ENCODE results near the gene ARFRP1. TPM values are rescaled to one million over a fixed set of nuclear protein-coding genes. Genes with fewer than 3 reads are reported as not detected.
A peak's percentile ranks its signal among the peaks of the same experiment; 100 is the strongest.
"Not testable (repeated sequence)": the region's sequence is repeated elsewhere in the genome, so short reads cannot be mapped to it uniquely, and the experiment has no call there.

Gene ARFRP1
- total RNA-seq, 1 donor from 2014 or later: 55.7 TPM

DNA sequence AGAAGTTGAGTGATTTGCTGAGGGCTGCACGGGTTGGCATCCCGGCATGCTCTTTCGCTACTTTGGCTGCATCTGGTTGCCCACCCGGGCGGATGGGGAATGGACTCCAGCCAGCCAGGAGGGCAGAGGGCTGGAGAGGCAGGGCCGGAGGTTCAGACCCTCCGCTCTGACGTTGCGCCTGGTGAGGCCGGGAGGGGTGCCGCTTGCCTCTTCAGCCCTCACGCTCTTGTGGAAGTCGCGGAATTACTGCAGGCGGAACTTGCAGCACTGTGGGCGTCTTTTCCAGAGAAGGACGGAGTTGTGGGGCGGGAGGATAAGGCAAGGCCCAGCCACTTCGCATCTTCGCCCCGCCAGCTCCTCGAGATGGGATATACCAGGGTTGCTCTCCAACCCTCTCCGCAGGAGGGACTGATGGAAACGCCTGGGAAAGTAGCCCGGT is 49.0 kb downstream of the ARFRP1 start:
- DNase-seq (ENCODE audit: extremely low read depth, low read depth, low spot score): no peak

GRCh38 chr20:63657937-63658748 is 49.6 kb downstream of the ARFRP1 start, which contains the start of gene RTEL1:
RTEL1 (plus strand) TSS chr20:63658312; CDS start chr20:63659403, 1,091 bp downstream.
- DNase-seq (ENCODE audit: extremely low read depth, low read depth, low spot score): peak; percentile 44

DNA sequence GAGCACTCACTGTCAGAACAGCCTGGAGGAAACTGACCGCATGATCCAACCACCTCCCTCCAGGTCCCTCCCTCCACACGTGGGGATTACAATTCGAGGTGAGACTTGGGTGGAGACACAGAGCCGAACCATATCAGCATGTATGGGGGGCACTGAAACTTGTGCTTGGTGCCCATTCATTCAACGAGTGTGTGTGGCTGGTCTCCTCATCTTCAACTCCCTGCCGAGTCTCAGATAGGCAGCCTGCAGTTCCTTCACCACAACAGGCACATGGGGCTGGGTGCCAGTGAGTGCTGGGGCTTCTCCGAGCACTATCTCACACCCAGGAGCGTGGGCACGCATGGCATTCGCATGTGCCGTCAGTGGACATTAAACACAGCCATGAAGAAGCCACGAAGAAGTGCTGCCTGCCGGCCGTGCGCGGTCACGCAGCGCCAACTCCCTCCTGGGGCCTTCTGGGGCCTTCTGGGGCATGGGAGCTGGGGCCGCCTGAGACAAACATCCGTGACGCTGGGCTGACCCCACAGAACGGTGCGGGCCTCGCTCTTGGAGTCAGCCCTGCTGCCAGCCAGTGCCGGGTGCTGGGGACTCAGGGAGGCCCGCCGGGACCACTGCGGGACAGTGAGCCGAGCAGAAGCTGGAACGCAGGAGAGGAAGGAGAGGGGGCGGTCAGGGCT is 50.4 kb downstream of the ARFRP1 start:
- DNase-seq (ENCODE audit: extremely low read depth, low read depth, low spot score): no peak

DNA sequence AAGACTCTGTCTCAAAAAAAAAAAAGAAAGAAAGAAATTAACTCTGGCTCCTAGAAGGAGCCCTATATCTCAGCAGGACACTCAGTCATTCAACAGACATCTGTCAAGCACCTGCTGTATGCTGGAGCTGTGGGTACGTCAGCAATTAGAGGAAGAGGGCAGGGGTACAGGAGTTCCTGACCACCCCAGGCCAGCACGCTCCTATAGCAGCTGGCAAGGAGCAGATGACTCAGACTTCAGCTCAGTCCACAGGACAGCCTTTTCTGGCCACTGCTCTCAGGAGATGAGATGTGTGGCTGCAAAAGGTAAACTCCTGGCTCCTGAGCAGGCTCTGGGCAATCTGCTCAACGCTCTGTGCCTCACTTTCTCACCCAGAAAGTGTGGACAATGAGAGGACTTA is 51.3 kb downstream of the ARFRP1 start:
- DNase-seq (ENCODE audit: extremely low read depth, low read depth, low spot score): no peak

GRCh38 chr20:63655249-63655648 is 52.5 kb downstream of the ARFRP1 start:
- no peak for DNase-seq (ENCODE audit: extremely low read depth, low read depth, low spot score)

DNA sequence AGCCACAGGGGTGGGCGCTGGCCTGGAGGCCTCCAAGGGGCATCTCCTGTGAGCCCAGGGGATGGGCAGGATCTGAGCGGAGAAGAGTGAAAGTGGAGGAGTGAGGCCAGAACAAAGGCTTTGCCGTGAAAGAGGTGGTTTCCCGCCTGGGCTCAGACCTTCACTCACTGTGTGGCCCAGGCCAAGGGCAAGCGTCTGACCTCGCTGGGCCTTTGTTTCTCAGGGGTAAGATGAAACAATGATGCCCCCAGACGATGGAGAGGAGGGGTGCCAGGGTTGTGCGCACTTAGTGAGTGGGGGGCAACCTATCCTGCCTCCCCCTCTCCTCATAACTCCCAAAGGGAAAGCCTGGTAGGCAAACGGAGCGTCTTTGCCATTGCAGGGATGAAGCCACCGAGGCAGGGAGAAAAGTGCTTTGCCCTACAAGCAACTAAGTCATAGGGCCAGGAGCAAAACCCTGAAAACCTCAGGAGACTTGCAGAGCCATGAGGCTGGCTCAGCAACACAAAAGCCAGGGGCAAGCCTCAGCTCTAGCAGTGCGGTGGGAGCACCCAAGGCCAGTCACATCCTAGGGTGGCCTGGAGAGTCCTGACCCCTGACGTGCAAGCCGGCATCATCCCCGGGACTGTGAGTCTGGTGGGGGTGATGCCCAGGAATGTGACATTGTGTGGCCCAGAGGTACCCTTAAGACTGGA is 53.7 kb downstream of the ARFRP1 start:
- DNase-seq (ENCODE audit: extremely low read depth, low read depth, low spot score): no peak

DNA sequence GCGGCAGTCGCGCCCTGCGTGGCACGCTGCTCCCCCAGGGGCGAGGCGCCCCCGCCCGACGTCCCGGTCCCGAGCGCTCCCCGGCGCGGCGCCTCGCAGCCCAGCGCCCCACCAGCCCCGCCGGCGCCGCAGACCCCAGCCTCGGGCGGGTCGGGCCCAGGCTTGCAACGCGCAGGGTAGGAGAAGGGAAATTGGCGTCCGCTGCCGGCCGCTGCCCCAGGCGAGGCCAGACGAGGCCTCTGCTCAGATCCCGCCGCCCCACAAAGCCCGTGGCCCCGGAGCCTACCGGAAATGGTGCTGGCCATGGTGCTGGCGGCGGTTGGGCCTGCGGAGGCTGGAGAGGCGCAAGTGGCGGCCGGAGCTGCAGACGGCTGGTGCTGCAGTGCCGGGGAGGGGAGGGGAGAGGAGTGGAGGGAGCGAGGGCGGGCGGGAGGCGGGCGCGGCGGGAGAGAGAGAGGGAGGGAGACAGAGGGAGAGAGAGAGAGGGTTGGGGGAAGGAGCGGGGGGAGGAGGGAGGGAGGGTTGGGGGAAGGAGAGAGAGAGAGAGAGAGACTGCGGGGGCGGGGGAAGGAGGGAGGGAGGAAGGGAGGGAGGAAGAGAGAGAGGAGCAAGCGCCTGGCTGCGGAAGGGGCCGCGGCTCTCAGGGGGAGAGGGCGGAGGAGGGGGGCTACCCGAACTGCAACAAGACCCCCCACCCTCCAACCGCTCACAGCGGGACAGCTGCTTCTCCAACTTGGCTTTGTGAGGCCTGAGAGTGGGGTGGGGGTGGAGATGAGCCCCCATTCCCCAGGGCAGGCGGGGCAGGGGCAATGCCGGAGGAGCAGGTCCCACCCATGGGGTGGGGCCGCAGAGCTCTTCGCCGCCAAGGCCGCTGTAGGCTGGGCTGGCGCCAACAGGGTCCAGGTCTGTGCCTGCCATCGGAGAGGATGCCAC is 54.5 kb downstream of the ARFRP1 start, which contains the start of gene STMN3:
STMN3 (minus strand) TSS at position 384 of the 933 bp plus-strand sequence; CDS start at position 305, 79 bp downstream.
- DNase-seq (ENCODE audit: extremely low read depth, low read depth, low spot score): no peak

GRCh38 chr20:63652192-63652980 is 55.4 kb downstream of the ARFRP1 start:
- no peak for DNase-seq (ENCODE audit: extremely low read depth, low read depth, low spot score)

GRCh38 chr20:63651942-63652191 is 55.9 kb downstream of the ARFRP1 start:
- no peak for DNase-seq (ENCODE audit: extremely low read depth, low read depth, low spot score)

GRCh38 chr20:63650486-63650885 is 57.3 kb downstream of the ARFRP1 start:
- DNase-seq (ENCODE audit: extremely low read depth, low read depth, low spot score): not testable (repeated sequence)

GRCh38 chr20:63648895-63649589 is 58.7 kb downstream of the ARFRP1 start:
- DNase-seq (ENCODE audit: extremely low read depth, low read depth, low spot score): no peak

Other genes starting within 250 kb of the ARFRP1 start
- not detected in 2 replicates for gene KCNQ2, start 235.3 kb downstream of the ARFRP1 start, total RNA-seq
- 2.5 and 4.6 TPM in 2 replicates for gene EEF1A2, start 208.9 kb downstream of the ARFRP1 start, total RNA-seq
- 130 and 162 TPM in 2 replicates for gene PPDPF, start 187.2 kb downstream of the ARFRP1 start, total RNA-seq
- gene PTK6, start 170.6 kb downstream of the ARFRP1 start, total RNA-seq: not detected in 2 replicates
- not detected in 2 replicates for gene SRMS, start 160.2 kb downstream of the ARFRP1 start, total RNA-seq
- 0.44 and 0.99 TPM in 2 replicates for gene FNDC11, start 153.8 kb downstream of the ARFRP1 start, total RNA-seq
- 75.8 and 179 TPM in 2 replicates for gene HELZ2, start 133.7 kb downstream of the ARFRP1 start, total RNA-seq
- gene GMEB2, start 80.9 kb downstream of the ARFRP1 start, total RNA-seq: 8.5 and 12.0 TPM in 2 replicates
- 7.9 and 17.5 TPM in 2 replicates for gene STMN3, start 54.6 kb downstream of the ARFRP1 start, total RNA-seq
- gene RTEL1, start 49.7 kb downstream of the ARFRP1 start, total RNA-seq: 9.2 and 20.1 TPM in 2 replicates
- gene TNFRSF6B, start 11.3 kb downstream of the ARFRP1 start, total RNA-seq: 96.8 and 186 TPM in 2 replicates
- gene ZGPAT, start 63 bp upstream of the ARFRP1 start, total RNA-seq: 32.3 and 40.9 TPM in 2 replicates
- 10.8 and 13.7 TPM in 2 replicates for gene LIME1, start 28.7 kb upstream of the ARFRP1 start, total RNA-seq
- gene SLC2A4RG, start 31.8 kb upstream of the ARFRP1 start, total RNA-seq: 44.2 and 81.2 TPM in 2 replicates
- gene ZBTB46, start 123.3 kb upstream of the ARFRP1 start, total RNA-seq: 6.7 and 11.7 TPM in 2 replicates
- not detected in 2 replicates for gene ABHD16B, start 153.5 kb upstream of the ARFRP1 start, total RNA-seq
- 189 and 209 TPM in 2 replicates for gene TPD52L2, start 157.3 kb upstream of the ARFRP1 start, total RNA-seq
- 78.2 and 79.4 TPM in 2 replicates for gene DNAJC5, start 187.2 kb upstream of the ARFRP1 start, total RNA-seq
- 28.3 and 45.4 TPM in 2 replicates for gene UCKL1, start 248.4 kb upstream of the ARFRP1 start, total RNA-seq

Measured in glomerular endothelial cell (primary cell).